Measurements from ENCODE around the gene C11orf68.
A peak's percentile ranks its signal among the peaks of the same experiment; 100 is the strongest.

C11orf68 gene

GRCh38 chr11:65919141-65919572 is 295 bp upstream of the C11orf68 start, which contains the start of gene DRAP1:
TSS of gene DRAP1 (plus strand) at chr11:65919426. CDS start at chr11:65919502, 76 bp downstream.
- peak; percentile 91 for DNase-seq (ENCODE audit: low read depth)
- TF ChIP-seq, protein P1, sequence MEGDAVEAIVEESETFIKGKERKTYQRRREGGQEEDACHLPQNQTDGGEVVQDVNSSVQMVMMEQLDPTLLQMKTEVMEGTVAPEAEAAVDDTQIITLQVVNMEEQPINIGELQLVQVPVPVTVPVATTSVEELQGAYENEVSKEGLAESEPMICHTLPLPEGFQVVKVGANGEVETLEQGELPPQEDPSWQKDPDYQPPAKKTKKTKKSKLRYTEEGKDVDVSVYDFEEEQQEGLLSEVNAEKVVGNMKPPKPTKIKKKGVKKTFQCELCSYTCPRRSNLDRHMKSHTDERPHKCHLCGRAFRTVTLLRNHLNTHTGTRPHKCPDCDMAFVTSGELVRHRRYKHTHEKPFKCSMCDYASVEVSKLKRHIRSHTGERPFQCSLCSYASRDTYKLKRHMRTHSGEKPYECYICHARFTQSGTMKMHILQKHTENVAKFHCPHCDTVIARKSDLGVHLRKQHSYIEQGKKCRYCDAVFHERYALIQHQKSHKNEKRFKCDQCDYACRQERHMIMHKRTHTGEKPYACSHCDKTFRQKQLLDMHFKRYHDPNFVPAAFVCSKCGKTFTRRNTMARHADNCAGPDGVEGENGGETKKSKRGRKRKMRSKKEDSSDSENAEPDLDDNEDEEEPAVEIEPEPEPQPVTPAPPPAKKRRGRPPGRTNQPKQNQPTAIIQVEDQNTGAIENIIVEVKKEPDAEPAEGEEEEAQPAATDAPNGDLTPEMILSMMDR (conservative IDR thresholded peaks at IDR 0.05; ENCODE audit: low read depth, low read length) = no peak
- H3K4me3 ChIP-seq (ENCODE audit: low read length) = peak within 1 kb of the TSS; percentile 84

- TF ChIP-seq, protein P1 (conservative IDR thresholded peaks at IDR 0.05; ENCODE audit: low read depth, low read length) = no peak
- peak overlapping the region; percentile 84 for H3K4me3 ChIP-seq (ENCODE audit: low read length)
- DNase-seq (ENCODE audit: low read depth) = no peak
These were observed 1.2 kb downstream of the C11orf68 start for GRCh38 chr11:65917434-65918210.

- H3K4me3 ChIP-seq (ENCODE audit: low read length) = no peak overlapping the region
- TF ChIP-seq, protein P1 (conservative IDR thresholded peaks at IDR 0.05; ENCODE audit: low read depth, low read length) = no peak
- DNase-seq (ENCODE audit: low read depth) = no peak
These were observed 1.8 kb downstream of the C11orf68 start for GRCh38 chr11:65917077-65917433.

- peak overlapping the region; percentile 23 for H3K4me3 ChIP-seq (ENCODE audit: low read length)
- TF ChIP-seq, protein P1 (conservative IDR thresholded peaks at IDR 0.05; ENCODE audit: low read depth, low read length) = no peak
- no peak for DNase-seq (ENCODE audit: low read depth)
These were observed 2.5 kb downstream of the C11orf68 start for GRCh38 chr11:65916391-65916790.

DNA sequence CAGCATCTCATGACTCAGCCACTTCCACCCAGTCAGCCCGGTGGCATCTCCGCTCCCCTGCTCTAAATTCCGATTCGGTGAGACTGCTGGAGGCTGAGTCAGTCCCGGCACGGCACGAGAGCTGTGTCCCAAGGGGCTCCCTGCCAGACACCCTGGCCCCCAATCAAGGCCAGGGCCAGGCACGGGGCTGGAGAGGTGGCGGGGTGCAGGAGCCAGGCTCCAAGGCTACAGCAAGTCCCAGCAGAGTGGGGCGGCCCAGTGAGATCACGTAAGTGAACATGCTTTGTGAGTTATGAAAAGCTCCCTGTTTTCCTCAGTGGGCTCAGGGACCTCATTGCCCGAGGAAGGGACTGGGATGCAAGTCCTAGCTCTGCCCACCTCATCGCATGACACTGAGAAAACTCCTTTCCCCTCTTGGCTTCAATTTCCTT is 3.0 kb downstream of the C11orf68 start:
- TF ChIP-seq, protein P1 (conservative IDR thresholded peaks at IDR 0.05; ENCODE audit: low read depth, low read length) = no peak
- DNase-seq (ENCODE audit: low read depth) = peak; percentile 94
- H3K4me3 ChIP-seq (ENCODE audit: low read length) = peak overlapping the region; percentile 23

GRCh38 chr11:65915101-65915820 is 3.6 kb downstream of the C11orf68 start:
- TF ChIP-seq, protein P1 (conservative IDR thresholded peaks at IDR 0.05; ENCODE audit: low read depth, low read length) = no peak
- H3K4me3 ChIP-seq (ENCODE audit: low read length) = no peak overlapping the region
- DNase-seq (ENCODE audit: low read depth) = no peak
